ENCODE results near the gene RBM23.

The RBM23 gene

DNA sequence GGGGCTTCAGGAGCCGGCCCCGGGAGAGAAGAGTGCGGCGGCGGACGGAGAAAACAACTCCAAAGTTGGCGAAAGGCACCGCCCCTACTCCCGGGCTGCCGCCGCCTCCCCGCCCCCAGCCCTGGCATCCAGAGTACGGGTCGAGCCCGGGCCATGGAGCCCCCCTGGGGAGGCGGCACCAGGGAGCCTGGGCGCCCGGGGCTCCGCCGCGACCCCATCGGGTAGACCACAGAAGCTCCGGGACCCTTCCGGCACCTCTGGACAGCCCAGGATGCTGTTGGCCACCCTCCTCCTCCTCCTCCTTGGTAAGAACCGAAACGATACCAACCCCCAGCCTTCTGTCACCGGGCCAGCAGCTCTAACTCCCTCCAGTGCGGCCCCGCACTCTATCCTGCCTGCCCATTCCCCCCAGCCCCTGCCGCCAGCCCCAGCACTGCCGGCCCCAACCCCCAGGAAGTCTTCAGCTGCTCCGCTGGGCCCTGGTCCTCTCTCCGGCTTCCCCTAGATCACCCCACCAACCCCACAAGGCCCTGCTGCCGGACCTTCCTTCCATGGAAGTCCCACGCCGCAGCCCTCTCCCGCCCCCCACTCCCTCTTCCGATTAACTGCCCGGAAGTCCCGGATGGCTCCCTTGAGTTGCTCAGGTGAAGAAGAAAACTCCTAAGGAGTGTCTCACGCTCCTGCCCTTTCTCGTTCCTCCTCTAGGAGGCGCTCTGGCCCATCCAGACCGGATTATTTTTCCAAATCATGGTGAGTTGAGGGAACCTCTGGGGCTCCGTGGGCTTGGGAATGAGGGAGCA is 46.7 kb downstream of the RBM23 start:
- H3K4me3 ChIP-seq (ENCODE audit: low read depth, low read length, poor library complexity, severe bottlenecking) = peak overlapping the region; percentile 76
- no peaks in the 10 kb centered on the region for H3F3A ChIP-seq (ENCODE audit: insufficient read depth, low read length)
- H3K36me3 ChIP-seq (ENCODE audit: insufficient read depth, low read length) = peaks cover 34% of the 10 kb centered on the region
- peak overlapping the region; percentile 92 for H3K27ac ChIP-seq (ENCODE audit: low read depth, low read length, poor library complexity, severe bottlenecking)
- no peaks in the 10 kb centered on the region for H3K79me2 ChIP-seq (ENCODE audit: insufficient read depth, low read length)
- peak overlapping the region; percentile 78 for H3K9ac ChIP-seq (ENCODE audit: low read length)
- peaks cover 24% of the 10 kb centered on the region for H3K4me1 ChIP-seq (ENCODE audit: insufficient read depth, low read length, severe bottlenecking)
- no peaks in the 10 kb centered on the region for H4K20me1 ChIP-seq (ENCODE audit: insufficient read depth, low read length)
- no peaks in the 10 kb centered on the region for H3K9me3 ChIP-seq (ENCODE audit: low read length)
- no peak overlapping the region for H2AFZ ChIP-seq (ENCODE audit: low read length)
- no peaks in the 10 kb centered on the region for H3K9me2 ChIP-seq (ENCODE audit: low read depth, low read length)
- peak overlapping the region; percentile 80 for H3K4me2 ChIP-seq (ENCODE audit: low read length)
- TF ChIP-seq EZH2 (IDR thresholded peaks at IDR 0.05; ENCODE audit: borderline replicate concordance, low read length) = no peak
- TF ChIP-seq, protein P1, sequence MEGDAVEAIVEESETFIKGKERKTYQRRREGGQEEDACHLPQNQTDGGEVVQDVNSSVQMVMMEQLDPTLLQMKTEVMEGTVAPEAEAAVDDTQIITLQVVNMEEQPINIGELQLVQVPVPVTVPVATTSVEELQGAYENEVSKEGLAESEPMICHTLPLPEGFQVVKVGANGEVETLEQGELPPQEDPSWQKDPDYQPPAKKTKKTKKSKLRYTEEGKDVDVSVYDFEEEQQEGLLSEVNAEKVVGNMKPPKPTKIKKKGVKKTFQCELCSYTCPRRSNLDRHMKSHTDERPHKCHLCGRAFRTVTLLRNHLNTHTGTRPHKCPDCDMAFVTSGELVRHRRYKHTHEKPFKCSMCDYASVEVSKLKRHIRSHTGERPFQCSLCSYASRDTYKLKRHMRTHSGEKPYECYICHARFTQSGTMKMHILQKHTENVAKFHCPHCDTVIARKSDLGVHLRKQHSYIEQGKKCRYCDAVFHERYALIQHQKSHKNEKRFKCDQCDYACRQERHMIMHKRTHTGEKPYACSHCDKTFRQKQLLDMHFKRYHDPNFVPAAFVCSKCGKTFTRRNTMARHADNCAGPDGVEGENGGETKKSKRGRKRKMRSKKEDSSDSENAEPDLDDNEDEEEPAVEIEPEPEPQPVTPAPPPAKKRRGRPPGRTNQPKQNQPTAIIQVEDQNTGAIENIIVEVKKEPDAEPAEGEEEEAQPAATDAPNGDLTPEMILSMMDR (IDR thresholded peaks at IDR 0.05; ENCODE audit: low read length) = peak; percentile 96
- no peaks in the 10 kb centered on the region for H3K27me3 ChIP-seq (ENCODE audit: insufficient read depth, low read length)

GRCh38 chr14:22871224-22872032 is 47.5 kb downstream of the RBM23 start, which contains the start of gene LRP10:
LRP10 (plus strand) TSS chr14:22871740; CDS start chr14:22872304, 564 bp downstream.
- Histone ChIP-seq H3K9me3 (ENCODE audit: low read length) (no peaks in the 10 kb centered on the region), H2AFZ (ENCODE audit: low read length) (0 out of 2 replicates have a peak within 1 kb of the TSS, but pooled peaks have one; percentile 2)

GRCh38 chr14:22870811-22871223 is 48.1 kb downstream of the RBM23 start:
- H2AFZ ChIP-seq (ENCODE audit: low read length) = 0 out of 2 replicates have a peak overlapping the region, but pooled peaks have one; percentile 2
- H3F3A ChIP-seq (ENCODE audit: insufficient read depth, low read length) = no peaks in the 10 kb centered on the region
- no peaks in the 10 kb centered on the region for H3K79me2 ChIP-seq (ENCODE audit: insufficient read depth, low read length)
- no peaks in the 10 kb centered on the region for H3K9me3 ChIP-seq (ENCODE audit: low read length)
- no peaks in the 10 kb centered on the region for H3K9me2 ChIP-seq (ENCODE audit: low read depth, low read length)
- H3K4me3 ChIP-seq (ENCODE audit: low read depth, low read length, poor library complexity, severe bottlenecking) = peak overlapping the region; percentile 76
- TF ChIP-seq EZH2 (IDR thresholded peaks at IDR 0.05; ENCODE audit: borderline replicate concordance, low read length) = no peak
- TF ChIP-seq, protein P1 (IDR thresholded peaks at IDR 0.05; ENCODE audit: low read length) = no peak
- peaks cover 24% of the 10 kb centered on the region for H3K4me1 ChIP-seq (ENCODE audit: insufficient read depth, low read length, severe bottlenecking)
- H4K20me1 ChIP-seq (ENCODE audit: insufficient read depth, low read length) = no peaks in the 10 kb centered on the region
- no peaks in the 10 kb centered on the region for H3K27me3 ChIP-seq (ENCODE audit: insufficient read depth, low read length)
- H3K9ac ChIP-seq (ENCODE audit: low read length) = peak overlapping the region; percentile 78
- H3K36me3 ChIP-seq (ENCODE audit: insufficient read depth, low read length) = peaks cover 20% of the 10 kb centered on the region
- H3K27ac ChIP-seq (ENCODE audit: low read depth, low read length, poor library complexity, severe bottlenecking) = peak overlapping the region; percentile 92
- H3K4me2 ChIP-seq (ENCODE audit: low read length) = peak overlapping the region; percentile 80

More at GRCh38 chr14:22871224-22872032, 47.5 kb downstream of the RBM23 start, which contains the start of gene LRP10:
- no peaks in the 10 kb centered on the region for H3K27me3 ChIP-seq (ENCODE audit: insufficient read depth, low read length)
- H3F3A ChIP-seq (ENCODE audit: insufficient read depth, low read length) = no peaks in the 10 kb centered on the region
- H3K36me3 ChIP-seq (ENCODE audit: insufficient read depth, low read length) = peaks cover 26% of the 10 kb centered on the region
- peak within 1 kb of the TSS; percentile 76 for H3K4me3 ChIP-seq (ENCODE audit: low read depth, low read length, poor library complexity, severe bottlenecking)
- H3K27ac ChIP-seq (ENCODE audit: low read depth, low read length, poor library complexity, severe bottlenecking) = peak within 1 kb of the TSS; percentile 92
- peak within 1 kb of the TSS; percentile 78 for H3K9ac ChIP-seq (ENCODE audit: low read length)
- H3K4me1 ChIP-seq (ENCODE audit: insufficient read depth, low read length, severe bottlenecking) = peaks cover 24% of the 10 kb centered on the region
- no peaks in the 10 kb centered on the region for H3K79me2 ChIP-seq (ENCODE audit: insufficient read depth, low read length)
- H4K20me1 ChIP-seq (ENCODE audit: insufficient read depth, low read length) = no peaks in the 10 kb centered on the region
- no peaks in the 10 kb centered on the region for H3K9me2 ChIP-seq (ENCODE audit: low read depth, low read length)
- peak within 1 kb of the TSS; percentile 80 for H3K4me2 ChIP-seq (ENCODE audit: low read length)
- TF ChIP-seq, protein P1 (IDR thresholded peaks at IDR 0.05; ENCODE audit: low read length) = no peak; the same call in 1 of the 2 replicates
- TF ChIP-seq EZH2 (IDR thresholded peaks at IDR 0.05; ENCODE audit: borderline replicate concordance, low read length) = no peak
